Heart left ventricle (tissue), 16 donors: ENCODE data around the gene PSEN2. TPM values are rescaled to one million over a fixed set of nuclear protein-coding genes. Genes with fewer than 3 reads are reported as not detected.

Experiments used
- ATAC-seq, 4 donors: fragments of 200-7000 bp; cut with Tn5 transposase; one replicate each; pipeline ENCODE4 v1.9.1; 2020 to 2022; ENCODE audit warnings: moderate library complexity in 4 of 4, mild to moderate bottlenecking in 3 of 4, moderate number of reproducible peaks in 1 of 4
- DNase-seq, 5 donors: peaks; one replicate each; pipeline ENCODE4 v3.0.0-alpha.2; 2020
- H3K27ac ChIP-seq, 12 donors: fragments of 200-600 bp; sonication (generic) in 4 of 12; one replicate each; pipeline versions ENCODE4 v1.5.0 to v1.8.0; 2016 to 2022; ENCODE audit warnings: mild to moderate bottlenecking in 2 of 12
- H3K27me3 ChIP-seq, 9 donors: fragments of 200-600 bp; sonication (generic) in 2 of 9; one replicate each; pipeline versions ENCODE4 v1.5.1 to v1.8.0; 2016 to 2022; ENCODE audit warnings: mild to moderate bottlenecking in 3 of 9
- H3K36me3 ChIP-seq, 9 donors: fragments of 200-600 bp; sonication (generic) in 2 of 9; one replicate each; pipeline versions ENCODE4 v1.5.0 to v1.8.0; 2018 to 2022; ENCODE audit warnings: mild to moderate bottlenecking in 2 of 9
- H3K4me1 ChIP-seq, 12 donors: fragments of 200-600 bp; sonication (generic) in 4 of 12; one replicate each; pipeline versions ENCODE4 v1.5.0 to v1.8.0; 2016 to 2022; ENCODE audit warnings: mild to moderate bottlenecking in 3 of 12
- H3K4me3 ChIP-seq, 12 donors: fragments of 200-600 bp; sonication (generic) in 4 of 12; one replicate each; pipeline versions ENCODE4 v1.5.0 to v1.8.0; 2017 to 2022; ENCODE audit warnings: mild to moderate bottlenecking in 9 of 12, moderate library complexity in 4 of 12
- H3K9me3 ChIP-seq, 12 donors: fragments of 200-600 bp; sonication (generic) in 4 of 12; one replicate each; pipeline versions ENCODE4 v1.5.0 to v1.8.0; 2016 to 2022; ENCODE audit warnings: mild to moderate bottlenecking in 1 of 12
- CTCF ChIP-seq, 12 donors: fragments of 200-600 bp; sonication (generic) in 4 of 12; IDR thresholded peaks; one replicate each; pipeline versions ENCODE4 v1.5.0 to v1.8.0; 2018 to 2022; ENCODE audit warnings: antibody characterized with exemption in 12 of 12, mild to moderate bottlenecking in 5 of 12
- POLR2A ChIP-seq, 2 donors: fragments of 450-650 bp; IDR thresholded peaks; one replicate each; pipeline ENCODE4 v1.6.1; 2017; ENCODE audit warnings: antibody characterized with exemption in 2 of 2, mild to moderate bottlenecking in 2 of 2, moderate library complexity in 2 of 2
- WGBS, 4 donors: extraction: QIAGEN DNeasy Blood & Tissue Kit in 2 of 4; methylation state at CpG; one replicate each; pipeline versions ENCODE4 v1.1.5 to v1.1.7; 2013 to 2018; 5-methylcytosine and 5-hydroxymethylcytosine counted together
- intact Hi-C, 10 donors: fragments of 100-400 bp; cut with DNase I; formaldehyde crosslinking; loops; one replicate each; pipeline versions ENCODE4 v1.11.1 to v1.14.2; 2022
- polyA plus RNA-seq, 2 donors: library from polyadenylated mRNA; stranded (reverse); fragments of 200-250 nt; gene quantifications; one replicate each; pipeline ENCODE4 v1.2.3, GENCODE V29; 2013
- total RNA-seq, 9 donors: library from RNA; depleted of rRNA in 2 of 9; stranded (reverse); fragments of >200 nt in 2 of 9; fragmentation: NEBNext Ultra II Directional in 3 of 9; extraction: Animal tissue kit (Norgen Biotek cat#: 25700) in 3 of 9; gene quantifications; one replicate each; pipeline versions ENCODE4 v1.1.0 to v1.2.4, GENCODE V29; 2016 to 2023
- donor health status: ischemic (EF 13 %, LVEDD 7.1; RV severe dilation, severe dysfunction).
- donor health status: healthy with polysubstance abuse.
- donor health status: DM: no; HTN: yes; CAD: no.
- donor health status: DM: no; HTN: no; CAD: no.
- donor health status: ischemic (EF 25% LVEDD 6.9; RV normal size, moderate dysfunction).
- donor health status: ischemic (EF 25% LVEDD 5.7; RV mildly dilated, moderate dysfunction).
- donor health status: healthy.
- donor health status: DM: yes; HTN: yes; CAD: no.
- donor health status: ischemic (EF 35%, LVEDD 5.7; RV mildly dilated, moderate dysfunction).
- donor health status: nonischemic (EF 11% LVEDD 7.7; RV severe dilation, severe dysfunction).
- donor health status: DM: yes; HTN: yes; CAD: no.
- donor health status: PGD.
- donor health status: ischemic (EF 29% LVEDD 5.4; RV normal size, mild dysfunction).
- donor health status: nonischemic (EF 23%, LVEDD 6.1; RV moderate dilation, normal function).

The PSEN2 gene
- total and polyA plus RNA-seq, 11 donors, result 12.3 to 30.9 (median 19.5) TPM

GRCh38 chr1:226877669-226878068, 7.3 kb downstream of the PSEN2 start:
- Histone ChIP-seq H3K9me3 (no peaks in the 10 kb centered on the region), H3K4me3 (no peak overlapping the region), H3K4me1 (peaks cover 0 to 19% (median 10%) of the 10 kb centered on the region in 12 donors), H3K27ac (no peak overlapping the region), H3K27me3 (no peaks in the 10 kb centered on the region), H3K36me3 (peaks cover 0 to 56% (median 35%) of the 10 kb centered on the region in 9 donors)
- TF ChIP-seq CTCF (IDR thresholded peaks at IDR 0.05), result no peak
- intact Hi-C loops, result no loop called here
- 80 to 88% (median 82%) methylated on average over 7 of the region's 7 CpGs for WGBS, 4 donors
- DNase-seq (no peak), ATAC-seq (no peak)

GRCh38 chr1:226880372-226881287, 10.2 kb downstream of the PSEN2 start:
- Histone ChIP-seq H3K4me1 (peaks cover 0 to 45% (median 24%) of the 10 kb centered on the region in 12 donors), H3K27ac (no peak overlapping the region), H3K9me3 (no peaks in the 10 kb centered on the region), H3K4me3 (no peak overlapping the region), H3K27me3 (no peaks in the 10 kb centered on the region), H3K36me3 (peaks cover 0 to 53% (median 38%) of the 10 kb centered on the region in 9 donors)
- ATAC-seq (no peak), DNase-seq (no peak)
- TF ChIP-seq POLR2A (IDR thresholded peaks at IDR 0.05), result no peak
- no peak for TF ChIP-seq CTCF (IDR thresholded peaks at IDR 0.05)
- WGBS, 4 donors, result 92 to 95% (median 94%) methylated on average over 13 to 14 of the region's 14 CpGs
- intact Hi-C loops, result no loop called here

GRCh38 chr1:226881515-226882185, 11.2 kb downstream of the PSEN2 start:
- DNase-seq (no peak), ATAC-seq (no peak)
- intact Hi-C loops, result no loop called here
- peaks cover 0 to 45% (median 31%) of the 10 kb centered on the region in 9 donors for H3K36me3 ChIP-seq
- no peak for TF ChIP-seq POLR2A (IDR thresholded peaks at IDR 0.05)
- no peak for TF ChIP-seq CTCF (IDR thresholded peaks at IDR 0.05)
- peak overlapping the region in 6 of 12 donors; percentile 34 to 81 (median 60) for H3K27ac ChIP-seq
- no peaks in the 10 kb centered on the region for H3K9me3 ChIP-seq
- 93 to 95% (median 94%) methylated on average over 15 of the region's 15 CpGs for WGBS, 4 donors
- H3K4me1 ChIP-seq, result peaks cover 0 to 55% (median 33%) of the 10 kb centered on the region in 12 donors
- no peaks in the 10 kb centered on the region for H3K27me3 ChIP-seq
- no peak overlapping the region for H3K4me3 ChIP-seq

GRCh38 chr1:226882187-226882586, 11.8 kb downstream of the PSEN2 start:
- TF ChIP-seq CTCF (IDR thresholded peaks at IDR 0.05), result no peak
- no peak for TF ChIP-seq POLR2A (IDR thresholded peaks at IDR 0.05)
- H3K27me3 ChIP-seq, result no peaks in the 10 kb centered on the region
- no peaks in the 10 kb centered on the region for H3K9me3 ChIP-seq
- peaks cover 0 to 58% (median 37%) of the 10 kb centered on the region in 12 donors for H3K4me1 ChIP-seq
- H3K27ac ChIP-seq, result peak overlapping the region; percentile 12 to 81 (median 51)
- H3K36me3 ChIP-seq, result peaks cover 0 to 43% (median 26%) of the 10 kb centered on the region in 9 donors
- 55 to 65% (median 58%) methylated on average over 5 of the region's 5 CpGs for WGBS, 4 donors
- ATAC-seq (no peak), DNase-seq (no peak)
- intact Hi-C loops, result no loop called here
- H3K4me3 ChIP-seq, result peak overlapping the region in 8 of 12 donors; percentile 27 to 38 (median 30)
